Transverse colon (tissue), 1 donor: ENCODE data around the gene CARS2.

Source experiments
- EP300 ChIP-seq: sonication (generic); formaldehyde crosslinking; IDR thresholded peaks from one replicate; pipeline ENCODE4 v1.6.1; 2017; ENCODE audit warnings: antibody characterized with exemption, low read depth
- POLR2A ChIP-seq: fragments of 450-650 bp; IDR thresholded peaks from one replicate; pipeline ENCODE4 v1.6.1; 2016; ENCODE audit warnings: antibody characterized with exemption, mild to moderate bottlenecking, moderate library complexity

GRCh38 chr13:110731072-110731471, 25.2 kb upstream of the CARS2 start:
- TF ChIP-seq POLR2A (no peak), EP300 (no peak)
